HFFc6 (cell line): ENCODE results near the gene THBD. TPM values are rescaled to one million over a fixed set of nuclear protein-coding genes. Genes with fewer than 3 reads are reported as not detected.

Source experiments
- DNase-seq: peaks from one replicate; pipeline ENCODE4 v3.0.0-alpha.2; 2018
- H3K27ac Mint-ChIP-seq: 2 replicates; pipeline ENCODE4 v1.8.0; 2020; ENCODE audit warnings: mild to moderate bottlenecking, mixed read lengths
- H3K27me3 Mint-ChIP-seq: 2 replicates; pipeline ENCODE4 v1.8.0; 2021; ENCODE audit warnings: mild to moderate bottlenecking, moderate library complexity, mixed read lengths; ENCODE audit not compliant: insufficient read depth
- H3K36me3 Mint-ChIP-seq: 2 replicates; pipeline ENCODE4 v1.8.0; 2021; ENCODE audit warnings: low read depth, mixed read lengths
- H3K4me1 Mint-ChIP-seq: 2 replicates; pipeline ENCODE4 v1.8.0; 2020; ENCODE audit warnings: low read depth, mixed read lengths
- H3K4me3 Mint-ChIP-seq: 2 replicates; pipeline ENCODE4 v1.8.0; 2020; ENCODE audit warnings: mild to moderate bottlenecking, moderate library complexity, mixed read lengths
- H3K9me3 Mint-ChIP-seq: 2 replicates; pipeline ENCODE4 v1.8.0; 2020; ENCODE audit warnings: mild to moderate bottlenecking, mixed read lengths
- total RNA-seq, 6 experiments: library from RNA; stranded (reverse); fragmentation: NEBNext Ultra II Directional; extraction: Animal tissue kit (Norgen Biotek cat#: 25700); gene quantifications; 2 replicates in 1 of 6; 3 replicates in 5 of 6; pipeline ENCODE4 v1.2.3, GENCODE V29; 2021
- TF ChIP-seq, protein P1 (sequence below): fragments of 200-600 bp; sonication (generic); IDR thresholded peaks from 2 replicates; pipeline ENCODE4 v1.5.0; 2021; ENCODE audit warnings: antibody characterized with exemption, mild to moderate bottlenecking

The THBD gene
- total RNA-seq, 6 experiments from 2014 or later = 0.05 to 0.11 (median 0.09) TPM

GRCh38 chr20:23047738-23048214, 1.7 kb downstream of the THBD start:
- H3K4me3 Mint-ChIP-seq = no peak overlapping the region
- peaks cover 35% of the 10 kb centered on the region; the same call in 1 of the 2 replicates for H3K27me3 Mint-ChIP-seq
- no peaks in the 10 kb centered on the region for H3K9me3 Mint-ChIP-seq
- TF ChIP-seq, protein P1, sequence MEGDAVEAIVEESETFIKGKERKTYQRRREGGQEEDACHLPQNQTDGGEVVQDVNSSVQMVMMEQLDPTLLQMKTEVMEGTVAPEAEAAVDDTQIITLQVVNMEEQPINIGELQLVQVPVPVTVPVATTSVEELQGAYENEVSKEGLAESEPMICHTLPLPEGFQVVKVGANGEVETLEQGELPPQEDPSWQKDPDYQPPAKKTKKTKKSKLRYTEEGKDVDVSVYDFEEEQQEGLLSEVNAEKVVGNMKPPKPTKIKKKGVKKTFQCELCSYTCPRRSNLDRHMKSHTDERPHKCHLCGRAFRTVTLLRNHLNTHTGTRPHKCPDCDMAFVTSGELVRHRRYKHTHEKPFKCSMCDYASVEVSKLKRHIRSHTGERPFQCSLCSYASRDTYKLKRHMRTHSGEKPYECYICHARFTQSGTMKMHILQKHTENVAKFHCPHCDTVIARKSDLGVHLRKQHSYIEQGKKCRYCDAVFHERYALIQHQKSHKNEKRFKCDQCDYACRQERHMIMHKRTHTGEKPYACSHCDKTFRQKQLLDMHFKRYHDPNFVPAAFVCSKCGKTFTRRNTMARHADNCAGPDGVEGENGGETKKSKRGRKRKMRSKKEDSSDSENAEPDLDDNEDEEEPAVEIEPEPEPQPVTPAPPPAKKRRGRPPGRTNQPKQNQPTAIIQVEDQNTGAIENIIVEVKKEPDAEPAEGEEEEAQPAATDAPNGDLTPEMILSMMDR = no peak
- peaks cover 6% of the 10 kb centered on the region; the same call in 1 of the 2 replicates for H3K4me1 Mint-ChIP-seq
- DNase-seq = no peak
- no peaks in the 10 kb centered on the region for H3K36me3 Mint-ChIP-seq
- no peak overlapping the region for H3K27ac Mint-ChIP-seq

GRCh38 chr20:23047001-23047737, 2.3 kb downstream of the THBD start:
- Mint-ChIP-seq H3K4me3 (no peak overlapping the region), H3K9me3 (no peaks in the 10 kb centered on the region), H3K36me3 (no peaks in the 10 kb centered on the region), H3K27ac (no peak overlapping the region), H3K4me1 (peaks cover 6% of the 10 kb centered on the region; the same call in 1 of the 2 replicates), H3K27me3 (peaks cover 29% of the 10 kb centered on the region; the same call in 1 of the 2 replicates)
- DNase-seq = no peak
- TF ChIP-seq, protein P1 = no peak

- Mint-ChIP-seq H3K27me3 (peaks cover 24% of the 10 kb centered on the region; the same call in 1 of the 2 replicates), H3K4me3 (no peak overlapping the region), H3K36me3 (no peaks in the 10 kb centered on the region), H3K4me1 (peaks cover 6% of the 10 kb centered on the region; the same call in 1 of the 2 replicates), H3K9me3 (no peaks in the 10 kb centered on the region), H3K27ac (no peak overlapping the region)
- no peak for DNase-seq
- TF ChIP-seq, protein P1 = no peak
Measured at GRCh38 chr20:23046431-23046830, 3.0 kb downstream of the THBD start.

DNA sequence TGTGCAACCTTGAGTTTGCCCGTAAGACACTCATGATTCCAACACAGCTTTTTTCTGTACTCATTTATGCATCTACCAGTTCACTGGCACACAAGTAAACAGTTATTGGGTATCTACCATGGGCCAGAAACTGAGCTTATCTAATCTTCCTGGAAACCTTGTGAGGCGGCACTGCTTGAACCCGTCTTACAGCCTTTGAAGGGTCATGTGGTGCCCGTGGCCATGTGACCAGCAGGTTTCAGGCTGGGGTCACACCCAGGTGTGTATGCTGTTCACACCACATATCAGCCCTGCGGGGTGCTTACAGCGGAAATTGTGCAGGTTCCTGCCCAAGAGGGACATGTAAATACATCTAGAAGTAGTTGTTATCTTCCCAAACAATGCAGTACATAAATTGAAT, 6.1 kb downstream of the THBD start:
- Mint-ChIP-seq H3K36me3 (no peaks in the 10 kb centered on the region), H3K4me3 (no peak overlapping the region), H3K27me3 (peaks cover 26% of the 10 kb centered on the region), H3K4me1 (no peaks in the 10 kb centered on the region), H3K27ac (no peak overlapping the region), H3K9me3 (no peaks in the 10 kb centered on the region)
- DNase-seq = no peak
- TF ChIP-seq, protein P1 = no peak

- H3K4me3 Mint-ChIP-seq = no peak overlapping the region
- H3K27me3 Mint-ChIP-seq = peaks cover 30% of the 10 kb centered on the region
- no peaks in the 10 kb centered on the region for H3K36me3 Mint-ChIP-seq
- H3K4me1 Mint-ChIP-seq = no peaks in the 10 kb centered on the region
- H3K27ac Mint-ChIP-seq = no peak overlapping the region
- H3K9me3 Mint-ChIP-seq = no peaks in the 10 kb centered on the region
- no peak for DNase-seq
- TF ChIP-seq, protein P1 = no peak
Measured at GRCh38 chr20:23042270-23042669, 7.2 kb downstream of the THBD start.
